ENCODE measurements around the gene FXYD3. TPM values are rescaled to one million over a fixed set of nuclear protein-coding genes. Genes with fewer than 3 reads are reported as not detected.

The FXYD3 gene
- total RNA-seq, 1 donor from 2014 or later = not detected

- TF ChIP-seq CTCF (IDR thresholded peaks at IDR 0.05; ENCODE audit: unreplicated experiment) = peak; percentile 77
- Mint-ChIP-seq H3K36me3 (ENCODE audit: low read depth, unreplicated experiment) (peaks cover 19% of the 10 kb centered on the region), H3K4me1 (ENCODE audit: unreplicated experiment) (peaks cover 21% of the 10 kb centered on the region), H3K27ac (ENCODE audit: unreplicated experiment) (peak overlapping the region; percentile 57), H3K9me3 (ENCODE audit: unreplicated experiment) (no peaks in the 10 kb centered on the region), H3K27me3 (ENCODE audit: unreplicated experiment) (peaks cover 14% of the 10 kb centered on the region), H3K4me3 (ENCODE audit: unreplicated experiment) (peak overlapping the region; percentile 93)
- DNase-seq (ENCODE audit: low spot score) = peak; percentile 75
These were observed 38.3 kb downstream of the FXYD3 start for GRCh38 chr19:35153701-35154524.

GRCh38 chr19:35154525-35155406 is 39.1 kb downstream of the FXYD3 start, which contains the start of gene FXYD5:
Gene FXYD5, plus strand, starts transcription at chr19:35154735. Its CDS starts 816 bp downstream, at chr19:35155551.
- Mint-ChIP-seq H3K4me1 (ENCODE audit: unreplicated experiment) (peaks cover 21% of the 10 kb centered on the region), H3K4me3 (ENCODE audit: unreplicated experiment) (peak within 1 kb of the TSS; percentile 93), H3K36me3 (ENCODE audit: low read depth, unreplicated experiment) (peaks cover 25% of the 10 kb centered on the region), H3K27me3 (ENCODE audit: unreplicated experiment) (peaks cover 11% of the 10 kb centered on the region), H3K27ac (ENCODE audit: unreplicated experiment) (peak within 1 kb of the TSS; percentile 74), H3K9me3 (ENCODE audit: unreplicated experiment) (no peaks in the 10 kb centered on the region)
- peak; percentile 53 for DNase-seq (ENCODE audit: low spot score)
- no peak for TF ChIP-seq CTCF (IDR thresholded peaks at IDR 0.05; ENCODE audit: unreplicated experiment)

- no peak for DNase-seq (ENCODE audit: low spot score)
- Mint-ChIP-seq H3K27me3 (ENCODE audit: unreplicated experiment) (peaks cover 9% of the 10 kb centered on the region), H3K4me3 (ENCODE audit: unreplicated experiment) (peak overlapping the region; percentile 93), H3K9me3 (ENCODE audit: unreplicated experiment) (no peaks in the 10 kb centered on the region), H3K36me3 (ENCODE audit: low read depth, unreplicated experiment) (peaks cover 22% of the 10 kb centered on the region), H3K27ac (ENCODE audit: unreplicated experiment) (no peak overlapping the region), H3K4me1 (ENCODE audit: unreplicated experiment) (peaks cover 21% of the 10 kb centered on the region)
- TF ChIP-seq CTCF (IDR thresholded peaks at IDR 0.05; ENCODE audit: unreplicated experiment) = no peak
These were observed 39.8 kb downstream of the FXYD3 start for GRCh38 chr19:35155441-35155840.

GRCh38 chr19:35155981-35156672 is 40.5 kb downstream of the FXYD3 start:
- Mint-ChIP-seq H3K9me3 (ENCODE audit: unreplicated experiment) (no peaks in the 10 kb centered on the region), H3K27me3 (ENCODE audit: unreplicated experiment) (peaks cover 8% of the 10 kb centered on the region), H3K4me3 (ENCODE audit: unreplicated experiment) (peak overlapping the region; percentile 70), H3K27ac (ENCODE audit: unreplicated experiment) (no peak overlapping the region), H3K36me3 (ENCODE audit: low read depth, unreplicated experiment) (peaks cover 26% of the 10 kb centered on the region), H3K4me1 (ENCODE audit: unreplicated experiment) (peaks cover 21% of the 10 kb centered on the region)
- no peak for DNase-seq (ENCODE audit: low spot score)
- TF ChIP-seq CTCF (IDR thresholded peaks at IDR 0.05; ENCODE audit: unreplicated experiment) = no peak
